Dendritic cell treated with granulocyte-macrophage colony-stimulating factor and Interleukin-4, amounts not matched to agents 40 ng/mL and 50 ng/mL, for 4 days (primary cell): Measurements from ENCODE around the gene NMUR2.

Experiments
- H3K27ac Mint-ChIP-seq: one replicate; pipeline ENCODE4 v1.8.0; 2022; ENCODE audit warnings: mild to moderate bottlenecking, mixed read lengths
- H3K27me3 Mint-ChIP-seq: one replicate; pipeline ENCODE4 v1.8.0; 2022; ENCODE audit warnings: mild to moderate bottlenecking, mixed read lengths
- H3K36me3 Mint-ChIP-seq: one replicate; pipeline ENCODE4 v1.8.0; 2022; ENCODE audit warnings: low read depth, mixed read lengths
- H3K4me1 Mint-ChIP-seq: one replicate; pipeline ENCODE4 v1.8.0; 2022; ENCODE audit warnings: low read depth, mixed read lengths
- H3K4me3 Mint-ChIP-seq: one replicate; pipeline ENCODE4 v1.8.0; 2022; ENCODE audit warnings: mild to moderate bottlenecking, moderate library complexity, mixed read lengths
- H3K9me3 Mint-ChIP-seq: one replicate; pipeline ENCODE4 v1.8.0; 2022; ENCODE audit warnings: mixed read lengths
- intact Hi-C: fragments of 100-400 bp; cut with micrococcal nuclease; formaldehyde crosslinking; loops from one replicate; pipeline ENCODE4 v1.15.0; 2022

NMUR2 gene, protein sequence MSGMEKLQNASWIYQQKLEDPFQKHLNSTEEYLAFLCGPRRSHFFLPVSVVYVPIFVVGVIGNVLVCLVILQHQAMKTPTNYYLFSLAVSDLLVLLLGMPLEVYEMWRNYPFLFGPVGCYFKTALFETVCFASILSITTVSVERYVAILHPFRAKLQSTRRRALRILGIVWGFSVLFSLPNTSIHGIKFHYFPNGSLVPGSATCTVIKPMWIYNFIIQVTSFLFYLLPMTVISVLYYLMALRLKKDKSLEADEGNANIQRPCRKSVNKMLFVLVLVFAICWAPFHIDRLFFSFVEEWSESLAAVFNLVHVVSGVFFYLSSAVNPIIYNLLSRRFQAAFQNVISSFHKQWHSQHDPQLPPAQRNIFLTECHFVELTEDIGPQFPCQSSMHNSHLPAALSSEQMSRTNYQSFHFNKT

DNA sequence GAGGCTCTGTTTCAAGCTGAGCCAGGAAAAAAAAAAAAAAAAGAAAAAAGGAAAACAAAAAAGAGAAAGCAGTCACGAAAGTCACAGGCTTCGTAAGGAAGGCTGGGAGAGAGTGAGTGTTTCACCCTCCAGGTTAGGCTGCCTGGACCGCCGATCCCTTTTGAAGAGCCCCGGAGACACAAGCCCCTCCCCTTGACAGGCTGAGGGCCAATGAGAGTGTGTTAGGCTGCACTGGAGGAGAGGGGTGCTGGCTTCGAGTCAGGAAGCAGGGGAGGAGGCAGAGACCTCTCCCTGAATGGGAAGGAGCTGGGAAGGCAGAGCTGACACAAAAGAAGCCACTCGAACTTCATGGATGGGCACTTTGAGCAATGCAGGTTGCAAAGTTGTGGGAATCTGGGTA is at the start of gene NMUR2:
Gene NMUR2 (minus strand): TSS at position 135 of the 400 bp plus-strand sequence. CDS start 166 bp downstream, outside the sequence.
- intact Hi-C loops, result no loop called here
- no peaks in the 10 kb centered on the region for H3K27me3 Mint-ChIP-seq
- no peak within 1 kb of the TSS for H3K27ac Mint-ChIP-seq
- no peaks in the 10 kb centered on the region for H3K4me1 Mint-ChIP-seq
- H3K9me3 Mint-ChIP-seq, result no peaks in the 10 kb centered on the region
- no peak within 1 kb of the TSS for H3K4me3 Mint-ChIP-seq
- no peaks in the 10 kb centered on the region for H3K36me3 Mint-ChIP-seq

DNA sequence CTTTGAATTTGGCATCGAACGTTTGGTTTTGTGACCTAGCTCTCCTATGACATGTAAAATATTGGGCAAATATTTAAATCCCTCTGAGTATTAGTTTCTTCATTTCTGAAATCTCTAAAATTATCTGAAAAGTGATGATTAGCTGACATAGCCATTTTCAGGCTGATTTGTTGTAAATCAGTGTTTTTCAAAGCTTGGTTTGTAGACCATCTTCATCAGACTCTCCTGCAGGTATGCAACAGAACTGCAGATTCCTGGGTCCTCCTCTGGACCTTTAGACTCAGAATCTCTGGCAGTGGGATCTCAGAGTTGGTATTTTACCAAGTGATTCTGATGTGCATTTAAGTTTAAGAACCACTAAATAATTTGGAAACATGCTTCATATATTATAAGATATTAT is 38.9 kb upstream of the NMUR2 start:
- Mint-ChIP-seq H3K4me3 (no peak overlapping the region), H3K27ac (no peak overlapping the region), H3K27me3 (no peaks in the 10 kb centered on the region), H3K9me3 (no peaks in the 10 kb centered on the region), H3K36me3 (no peaks in the 10 kb centered on the region), H3K4me1 (no peaks in the 10 kb centered on the region)
- intact Hi-C loops, result no loop called here

DNA sequence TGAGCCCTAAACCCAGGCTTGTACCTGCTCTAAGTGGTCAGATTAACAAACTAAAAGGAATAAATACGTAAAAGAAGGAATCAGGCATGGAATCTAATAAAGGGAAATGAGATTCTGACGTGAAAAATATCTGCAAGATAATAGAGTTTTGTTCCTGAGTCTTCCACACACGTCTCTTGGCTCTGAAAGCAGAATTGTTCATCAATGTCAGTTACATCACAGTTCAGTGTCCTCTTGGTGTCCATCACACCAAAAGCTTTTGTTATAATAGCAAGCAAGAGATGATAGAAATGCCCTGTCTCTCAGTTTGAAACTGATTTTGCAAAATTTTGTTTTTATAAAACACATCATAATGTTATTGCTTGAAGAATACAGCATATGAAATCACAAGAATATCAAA is 34.7 kb upstream of the NMUR2 start:
- intact Hi-C loops, result no loop called here
- no peaks in the 10 kb centered on the region for H3K36me3 Mint-ChIP-seq
- H3K9me3 Mint-ChIP-seq, result no peaks in the 10 kb centered on the region
- no peak overlapping the region for H3K27ac Mint-ChIP-seq
- H3K4me1 Mint-ChIP-seq, result no peaks in the 10 kb centered on the region
- no peaks in the 10 kb centered on the region for H3K27me3 Mint-ChIP-seq
- H3K4me3 Mint-ChIP-seq, result no peak overlapping the region

DNA sequence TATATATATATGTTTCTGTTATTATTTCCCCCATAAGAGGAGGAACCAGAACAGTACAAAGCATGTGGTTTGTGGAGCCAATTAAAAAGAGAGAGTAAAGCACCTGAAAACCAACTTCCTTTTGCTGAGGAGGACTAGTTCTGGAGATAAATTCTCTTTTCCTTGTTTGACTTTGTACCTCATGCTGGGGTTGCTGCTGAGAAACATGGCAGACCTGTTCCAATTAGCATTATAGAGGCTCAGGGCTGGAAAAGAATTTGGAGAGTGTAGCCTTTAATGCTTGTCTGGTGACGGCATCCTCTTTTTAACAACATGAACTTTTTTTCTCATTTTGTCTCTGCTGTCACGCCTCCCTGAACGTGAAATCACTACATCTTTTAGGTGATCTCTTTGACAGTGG is 32.8 kb upstream of the NMUR2 start:
- H3K4me3 Mint-ChIP-seq, result no peak overlapping the region
- no peaks in the 10 kb centered on the region for H3K36me3 Mint-ChIP-seq
- no peaks in the 10 kb centered on the region for H3K4me1 Mint-ChIP-seq
- no peaks in the 10 kb centered on the region for H3K9me3 Mint-ChIP-seq
- H3K27me3 Mint-ChIP-seq, result no peaks in the 10 kb centered on the region
- H3K27ac Mint-ChIP-seq, result no peak overlapping the region
- intact Hi-C loops, result no loop called here

DNA sequence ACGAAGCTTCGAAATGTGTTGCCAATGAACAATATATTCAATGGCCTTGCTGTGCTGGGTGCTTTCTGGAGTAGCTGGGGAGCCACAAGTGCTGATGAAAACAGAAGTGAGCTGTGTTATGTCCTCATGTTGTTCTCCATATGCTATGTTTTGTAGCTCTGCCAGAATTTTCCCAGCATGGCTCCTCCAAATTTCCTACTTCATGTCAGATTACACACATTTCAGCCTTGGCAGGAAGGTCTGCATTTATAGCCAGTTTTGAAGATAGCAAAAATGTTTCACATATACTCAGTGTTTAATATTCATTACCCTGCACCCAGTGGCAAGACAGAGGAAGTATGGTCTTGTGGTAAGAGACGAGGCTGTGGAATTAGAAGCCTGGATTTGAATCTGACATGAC is 22.6 kb upstream of the NMUR2 start:
- intact Hi-C loops, result no loop called here
- no peaks in the 10 kb centered on the region for H3K36me3 Mint-ChIP-seq
- no peak overlapping the region for H3K27ac Mint-ChIP-seq
- H3K4me1 Mint-ChIP-seq, result no peaks in the 10 kb centered on the region
- H3K27me3 Mint-ChIP-seq, result no peaks in the 10 kb centered on the region
- no peaks in the 10 kb centered on the region for H3K9me3 Mint-ChIP-seq
- H3K4me3 Mint-ChIP-seq, result no peak overlapping the region

DNA sequence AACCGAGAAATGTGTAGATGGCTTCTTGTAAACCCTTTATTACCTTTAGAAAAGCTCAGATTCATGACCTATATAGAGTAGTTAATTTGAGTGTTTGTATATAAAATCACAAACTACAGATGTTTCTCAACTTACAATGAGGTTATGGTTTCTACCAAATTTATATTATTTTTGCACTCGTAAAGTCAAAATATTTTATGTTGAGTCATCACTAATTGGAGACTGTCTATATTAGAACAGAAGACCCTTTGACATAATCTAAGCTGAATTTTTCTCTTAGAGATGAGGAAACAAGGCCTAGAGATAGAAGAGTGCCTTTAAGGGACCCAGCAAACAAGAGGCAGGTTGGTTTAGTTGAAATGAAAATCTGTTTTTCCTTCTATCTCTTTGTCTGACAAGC is 20.0 kb upstream of the NMUR2 start:
- no peaks in the 10 kb centered on the region for H3K4me1 Mint-ChIP-seq
- no peaks in the 10 kb centered on the region for H3K36me3 Mint-ChIP-seq
- no peaks in the 10 kb centered on the region for H3K9me3 Mint-ChIP-seq
- intact Hi-C loops, result no loop called here
- no peak overlapping the region for H3K27ac Mint-ChIP-seq
- H3K4me3 Mint-ChIP-seq, result no peak overlapping the region
- no peaks in the 10 kb centered on the region for H3K27me3 Mint-ChIP-seq

DNA sequence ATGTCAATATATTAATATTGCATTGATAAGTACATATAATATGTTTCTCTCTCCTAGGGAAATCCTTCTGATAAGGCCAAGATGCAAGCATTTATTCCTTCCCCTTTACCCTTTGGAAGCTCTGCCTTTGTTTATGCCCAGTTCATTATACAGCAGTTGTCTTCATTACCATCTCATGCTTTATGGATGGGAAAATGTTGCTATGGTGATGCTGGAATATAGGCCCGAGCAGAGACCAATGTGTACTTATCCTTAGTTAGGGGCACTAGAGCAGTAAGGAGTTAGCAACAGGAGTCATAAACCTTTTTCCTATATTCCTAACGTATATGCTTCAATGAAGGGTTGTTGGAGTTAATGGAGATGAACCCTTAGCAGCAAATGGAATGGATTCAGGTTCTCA is 19.4 kb upstream of the NMUR2 start:
- no peak overlapping the region for H3K27ac Mint-ChIP-seq
- no peaks in the 10 kb centered on the region for H3K27me3 Mint-ChIP-seq
- no peaks in the 10 kb centered on the region for H3K9me3 Mint-ChIP-seq
- intact Hi-C loops, result no loop called here
- no peak overlapping the region for H3K4me3 Mint-ChIP-seq
- H3K36me3 Mint-ChIP-seq, result no peaks in the 10 kb centered on the region
- H3K4me1 Mint-ChIP-seq, result no peaks in the 10 kb centered on the region

DNA sequence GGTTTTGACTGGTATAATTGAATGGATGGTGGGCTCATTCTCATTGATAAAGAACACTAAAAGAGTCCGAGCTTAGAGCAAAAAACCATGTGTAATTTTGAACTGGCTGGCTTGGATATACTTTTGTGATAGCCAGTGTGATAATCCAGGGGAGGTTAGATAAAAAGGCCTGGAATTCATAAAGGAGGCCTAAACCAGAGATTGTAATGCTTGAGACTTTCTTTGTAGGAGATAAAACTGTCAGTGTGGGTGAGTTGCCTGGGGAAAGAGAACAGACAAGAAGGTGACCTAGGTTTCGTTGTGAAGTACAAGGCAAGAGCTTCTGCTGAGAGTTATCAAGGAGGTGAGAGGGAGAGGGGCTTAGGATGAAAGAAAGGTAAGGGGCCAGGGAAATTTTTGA is 17.0 kb upstream of the NMUR2 start:
- Mint-ChIP-seq H3K27ac (no peak overlapping the region), H3K36me3 (no peaks in the 10 kb centered on the region), H3K4me1 (no peaks in the 10 kb centered on the region), H3K4me3 (no peak overlapping the region), H3K9me3 (no peaks in the 10 kb centered on the region), H3K27me3 (no peaks in the 10 kb centered on the region)
- intact Hi-C loops, result no loop called here

DNA sequence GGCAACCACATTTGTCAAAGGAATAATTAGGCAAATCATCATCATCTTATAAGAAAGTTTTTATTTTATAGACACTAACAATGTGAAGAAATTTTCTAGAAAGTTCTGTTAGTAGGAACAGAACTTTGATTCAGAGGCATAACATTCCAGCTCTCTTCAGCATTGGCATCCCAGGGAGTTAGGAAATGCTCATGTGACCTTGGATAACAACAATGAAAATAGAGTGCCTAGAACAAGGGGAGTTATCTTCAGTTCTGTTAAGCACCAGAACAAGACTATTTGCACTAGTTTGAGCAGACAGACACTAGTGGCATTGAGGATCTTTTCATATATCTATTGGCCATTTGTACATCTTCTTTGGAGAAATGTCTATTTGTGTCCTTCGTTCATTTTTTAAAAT is 7.0 kb upstream of the NMUR2 start:
- H3K4me1 Mint-ChIP-seq, result no peaks in the 10 kb centered on the region
- no peaks in the 10 kb centered on the region for H3K27me3 Mint-ChIP-seq
- H3K36me3 Mint-ChIP-seq, result no peaks in the 10 kb centered on the region
- H3K4me3 Mint-ChIP-seq, result no peak overlapping the region
- H3K9me3 Mint-ChIP-seq, result no peaks in the 10 kb centered on the region
- intact Hi-C loops, result no loop called here
- H3K27ac Mint-ChIP-seq, result no peak overlapping the region

DNA sequence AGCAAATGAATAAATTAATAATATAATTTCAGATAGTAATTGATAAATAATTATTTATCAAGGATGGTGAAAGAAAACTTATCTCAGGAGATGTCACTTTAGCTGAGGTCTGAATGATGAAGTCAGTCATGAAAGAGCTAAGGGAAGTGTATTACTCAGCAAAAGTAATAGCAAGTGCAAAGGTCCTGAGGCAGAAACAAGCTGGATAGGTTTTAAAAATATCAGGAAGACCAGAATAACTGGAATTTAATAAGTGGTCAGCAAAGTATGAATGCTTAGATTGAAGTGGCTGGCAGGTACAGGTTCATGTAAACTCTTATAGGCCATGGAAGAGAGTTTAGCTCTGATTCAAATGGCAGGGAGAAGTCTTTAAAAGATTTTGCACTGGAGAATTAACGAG is 1.0 kb upstream of the NMUR2 start:
- Mint-ChIP-seq H3K4me3 (no peak overlapping the region), H3K27ac (no peak overlapping the region), H3K27me3 (no peaks in the 10 kb centered on the region), H3K4me1 (no peaks in the 10 kb centered on the region), H3K36me3 (no peaks in the 10 kb centered on the region), H3K9me3 (no peaks in the 10 kb centered on the region)
- intact Hi-C loops, result no loop called here

DNA sequence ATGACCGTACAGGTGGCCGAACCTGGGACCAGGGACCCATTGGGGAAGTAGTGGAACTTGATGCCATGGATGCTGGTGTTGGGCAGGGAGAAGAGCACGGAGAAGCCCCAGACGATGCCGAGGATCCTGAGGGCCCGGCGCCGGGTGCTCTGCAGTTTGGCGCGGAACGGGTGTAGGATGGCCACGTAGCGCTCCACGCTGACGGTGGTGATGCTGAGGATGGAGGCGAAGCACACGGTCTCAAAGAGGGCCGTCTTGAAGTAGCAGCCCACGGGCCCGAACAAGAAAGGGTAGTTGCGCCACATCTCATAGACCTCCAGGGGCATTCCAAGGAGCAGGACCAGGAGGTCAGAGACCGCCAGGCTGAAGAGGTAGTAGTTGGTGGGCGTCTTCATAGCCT is 585 bp downstream of the NMUR2 start:
- no peaks in the 10 kb centered on the region for H3K4me1 Mint-ChIP-seq
- no peaks in the 10 kb centered on the region for H3K27me3 Mint-ChIP-seq
- no peaks in the 10 kb centered on the region for H3K9me3 Mint-ChIP-seq
- H3K36me3 Mint-ChIP-seq, result no peaks in the 10 kb centered on the region
- H3K4me3 Mint-ChIP-seq, result no peak overlapping the region
- intact Hi-C loops, result no loop called here
- H3K27ac Mint-ChIP-seq, result no peak overlapping the region

DNA sequence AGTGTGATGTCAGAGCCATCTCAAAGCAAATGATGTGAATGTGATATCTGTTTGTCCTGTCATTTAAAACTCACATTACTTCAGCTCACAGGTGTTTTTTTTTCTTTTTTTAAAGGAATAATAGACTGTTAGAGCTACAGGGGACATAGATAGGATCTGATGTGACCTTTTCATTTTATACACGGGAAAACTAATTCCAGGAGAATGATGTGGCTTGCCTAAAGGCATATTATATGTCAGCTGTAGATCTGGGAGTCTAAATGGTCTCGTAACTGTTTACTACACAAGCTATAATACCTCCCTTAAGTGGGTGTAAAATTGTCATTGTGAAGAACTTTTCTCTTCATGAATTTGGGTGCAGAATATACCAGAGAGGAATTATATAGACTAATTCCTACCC is 2.0 kb downstream of the NMUR2 start:
- intact Hi-C loops, result no loop called here
- no peaks in the 10 kb centered on the region for H3K36me3 Mint-ChIP-seq
- H3K9me3 Mint-ChIP-seq, result no peaks in the 10 kb centered on the region

DNA sequence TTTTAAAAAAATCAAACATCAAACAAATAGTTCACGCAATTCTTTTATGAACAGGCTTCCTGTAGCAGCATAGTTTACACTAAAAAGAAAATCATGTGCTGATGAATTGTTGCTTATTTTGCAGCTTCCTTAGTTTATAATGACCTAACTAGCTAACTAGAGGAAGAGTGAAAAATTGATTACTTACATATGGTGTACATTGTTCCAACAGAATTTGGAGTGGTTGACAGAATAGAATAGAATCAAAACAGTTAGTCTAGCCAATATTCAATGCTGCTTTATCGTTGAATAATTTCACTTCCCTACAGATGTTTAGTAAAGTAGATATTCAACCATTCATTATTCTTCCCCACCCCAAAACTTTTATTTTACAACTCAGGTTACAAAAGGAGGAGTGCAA is 4.2 kb downstream of the NMUR2 start:
- Mint-ChIP-seq H3K27me3 (no peaks in the 10 kb centered on the region), H3K4me3 (no peak overlapping the region), H3K4me1 (no peaks in the 10 kb centered on the region), H3K36me3 (no peaks in the 10 kb centered on the region), H3K27ac (no peak overlapping the region), H3K9me3 (no peaks in the 10 kb centered on the region)
- intact Hi-C loops, result no loop called here

More for the DNA sequence above, 2.0 kb downstream of the NMUR2 start:
- Mint-ChIP-seq H3K27ac (no peak overlapping the region), H3K4me1 (no peaks in the 10 kb centered on the region), H3K4me3 (no peak overlapping the region), H3K27me3 (no peaks in the 10 kb centered on the region)

DNA sequence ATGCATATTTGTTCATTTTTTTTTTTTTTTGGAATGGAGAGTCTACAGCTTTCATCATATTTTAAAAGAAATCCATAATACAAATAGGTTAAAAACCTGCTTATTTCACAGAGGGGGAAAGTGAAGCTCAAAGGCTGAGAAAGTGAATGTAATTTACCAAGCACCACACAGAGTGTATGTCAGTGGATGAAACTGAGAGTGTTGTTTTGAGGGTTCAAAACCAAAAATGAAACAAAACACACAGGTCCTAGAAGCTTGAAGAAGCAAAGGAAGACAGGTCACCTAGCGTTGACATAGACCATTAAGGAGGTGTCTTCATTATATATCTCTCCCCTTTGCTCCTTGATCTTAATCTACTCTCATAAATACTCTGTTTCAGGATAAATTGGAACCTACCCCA is 7.5 kb downstream of the NMUR2 start:
- no peak overlapping the region for H3K4me3 Mint-ChIP-seq
- no peaks in the 10 kb centered on the region for H3K4me1 Mint-ChIP-seq
- H3K36me3 Mint-ChIP-seq, result no peaks in the 10 kb centered on the region
- no peak overlapping the region for H3K27ac Mint-ChIP-seq
- intact Hi-C loops, result no loop called here
- no peaks in the 10 kb centered on the region for H3K27me3 Mint-ChIP-seq
- no peaks in the 10 kb centered on the region for H3K9me3 Mint-ChIP-seq

DNA sequence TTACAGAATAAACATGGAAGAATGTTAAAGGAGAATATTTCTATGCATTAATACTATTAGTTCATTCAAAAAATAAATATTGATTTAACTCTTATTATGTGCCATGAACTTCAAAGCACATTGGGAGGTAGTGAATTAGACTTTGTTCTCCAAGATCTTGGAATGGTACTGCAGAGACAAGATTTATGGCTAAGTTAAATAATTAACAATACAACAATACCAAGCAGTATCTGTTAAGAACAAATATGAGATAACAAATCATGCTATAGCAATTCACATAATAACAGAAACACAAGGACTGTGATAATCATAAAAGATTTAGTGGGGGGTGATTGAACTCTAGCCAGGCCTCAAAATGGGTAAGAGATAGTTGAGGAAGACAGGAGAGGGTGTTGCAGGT is 11.6 kb downstream of the NMUR2 start:
- no peak overlapping the region for H3K27ac Mint-ChIP-seq
- H3K36me3 Mint-ChIP-seq, result no peaks in the 10 kb centered on the region
- H3K27me3 Mint-ChIP-seq, result no peaks in the 10 kb centered on the region
- peaks cover 10% of the 10 kb centered on the region for H3K9me3 Mint-ChIP-seq
- no peaks in the 10 kb centered on the region for H3K4me1 Mint-ChIP-seq
- intact Hi-C loops, result no loop called here
- H3K4me3 Mint-ChIP-seq, result no peak overlapping the region
